GM21529 (cell line): ENCODE results near the gene CNPY4.

Experiments used
- ATAC-seq: cut with Tn5 transposase; IDR thresholded peaks from one replicate; pipeline ENCODE4 v1.9.1; 2021; ENCODE audit not compliant: unreplicated experiment

The CNPY4 gene

DNA sequence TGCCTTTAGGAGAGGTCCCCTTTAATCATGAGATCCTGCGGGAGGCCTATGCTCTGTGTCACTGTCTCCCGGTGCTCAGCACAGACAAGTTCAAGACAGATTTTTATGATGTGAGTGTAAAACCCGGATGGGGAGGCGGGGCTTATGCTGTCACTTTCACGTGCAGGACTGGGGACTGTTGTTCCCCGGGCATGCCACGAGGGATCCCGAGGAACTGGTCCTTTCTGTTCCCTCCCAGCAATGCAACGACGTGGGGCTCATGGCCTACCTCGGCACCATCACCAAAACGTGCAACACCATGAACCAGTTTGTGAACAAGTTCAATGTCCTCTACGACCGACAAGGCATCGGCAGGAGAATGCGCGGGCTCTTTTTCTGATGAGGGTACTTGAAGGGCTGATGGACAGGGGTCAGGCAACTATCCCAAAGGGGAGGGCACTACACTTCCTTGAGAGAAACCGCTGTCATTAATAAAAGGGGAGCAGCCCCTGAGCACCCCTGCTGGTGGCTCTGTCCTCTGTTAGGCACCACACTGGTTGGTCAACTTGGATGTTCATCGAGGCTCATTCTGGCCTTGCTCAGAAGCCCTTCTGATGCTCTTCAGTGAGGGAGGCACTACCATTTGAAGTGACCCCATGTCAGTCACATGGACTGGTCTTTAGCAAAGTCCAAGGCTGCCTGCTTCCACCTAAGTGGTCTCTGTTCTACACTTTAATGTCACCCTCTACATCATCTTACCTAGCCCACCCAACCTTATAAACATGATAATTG is 27.8 kb upstream of the CNPY4 start:
- ATAC-seq, result no peak

DNA sequence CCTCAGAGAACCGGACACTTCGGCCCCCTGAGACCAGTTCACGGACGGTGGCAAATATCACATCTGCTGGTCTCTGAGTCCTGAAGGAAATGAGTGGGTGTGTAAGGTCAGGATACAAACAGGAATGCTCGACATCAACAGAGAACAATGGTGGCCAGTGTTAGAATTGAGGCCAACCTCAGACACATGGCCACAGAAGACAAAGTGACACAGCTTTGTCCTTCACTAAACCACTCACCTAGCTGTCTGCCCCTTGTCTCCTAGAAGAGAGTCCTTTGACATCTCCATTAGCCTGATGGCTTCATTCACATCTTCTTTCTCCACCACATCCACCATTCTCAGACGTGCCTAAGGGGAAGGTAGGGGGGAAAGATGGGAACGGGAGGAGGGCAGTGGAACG is 26.4 kb upstream of the CNPY4 start:
- no peak for ATAC-seq

DNA sequence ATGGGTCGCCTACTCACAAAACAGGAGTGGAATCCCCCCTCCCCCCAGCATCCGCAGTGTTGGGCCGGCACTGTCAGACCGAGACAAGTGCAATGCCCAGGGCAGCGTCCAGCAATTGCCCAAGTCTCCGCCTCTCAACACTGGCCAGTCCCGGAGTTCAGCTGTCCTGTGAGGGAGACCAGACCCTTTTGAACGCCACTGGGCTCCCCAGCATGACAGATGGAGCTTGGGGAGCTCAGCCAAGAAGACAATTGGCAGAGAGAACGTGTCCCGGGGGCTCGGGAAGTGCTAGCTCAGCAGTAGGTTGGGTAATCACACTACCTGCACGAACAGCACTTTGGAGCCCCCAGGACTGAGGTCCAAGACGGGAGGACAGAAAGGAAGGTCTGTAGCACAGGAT is 25.9 kb upstream of the CNPY4 start:
- no peak for ATAC-seq

DNA sequence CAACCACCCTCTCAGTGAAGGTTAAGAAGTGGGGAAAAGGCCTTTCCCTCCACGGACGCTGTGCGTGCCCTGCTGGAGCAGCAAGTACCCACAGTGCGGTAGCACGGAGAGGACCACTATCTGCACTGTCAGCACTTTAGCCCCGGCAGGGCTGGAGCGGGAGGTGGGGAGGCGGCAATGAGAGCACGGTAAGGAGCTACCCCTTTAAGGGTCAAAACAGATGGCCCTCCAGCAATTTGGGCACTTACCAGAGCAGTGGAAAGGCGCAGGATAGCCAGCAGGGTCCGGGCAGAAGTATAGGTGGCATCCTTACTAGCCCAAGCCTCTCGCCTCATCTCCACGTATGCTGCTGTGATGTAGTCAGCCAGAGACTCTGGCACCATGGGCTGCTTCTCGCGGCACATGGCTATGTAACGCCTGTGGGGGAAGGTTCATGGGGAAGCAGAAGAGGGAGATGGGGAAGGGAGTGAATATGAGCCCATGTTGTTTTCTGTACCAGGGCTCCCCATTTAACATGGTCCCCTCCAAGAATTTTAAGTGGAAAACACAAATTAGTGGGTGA is 25.4 kb upstream of the CNPY4 start:
- no peak for ATAC-seq

DNA sequence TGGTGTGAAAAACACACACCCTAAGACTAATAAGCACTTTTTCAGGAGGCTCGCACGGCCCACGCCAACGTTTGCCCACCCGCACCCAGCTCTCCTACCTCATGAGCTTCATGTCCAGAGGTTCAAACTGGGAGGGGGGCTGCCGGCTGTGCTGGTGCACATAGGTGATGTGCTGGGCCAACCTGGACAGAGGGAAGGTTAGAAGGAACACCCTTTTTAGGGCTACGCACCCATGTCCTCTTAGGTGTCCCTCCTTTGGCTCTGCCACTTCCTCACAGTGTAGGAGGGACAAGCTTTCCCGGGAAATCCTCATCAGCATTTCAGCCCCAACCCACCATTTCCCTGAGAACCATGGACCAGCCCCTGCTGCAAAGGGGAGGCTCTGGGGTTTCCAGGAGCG is 24.1 kb upstream of the CNPY4 start:
- ATAC-seq, result no peak

DNA sequence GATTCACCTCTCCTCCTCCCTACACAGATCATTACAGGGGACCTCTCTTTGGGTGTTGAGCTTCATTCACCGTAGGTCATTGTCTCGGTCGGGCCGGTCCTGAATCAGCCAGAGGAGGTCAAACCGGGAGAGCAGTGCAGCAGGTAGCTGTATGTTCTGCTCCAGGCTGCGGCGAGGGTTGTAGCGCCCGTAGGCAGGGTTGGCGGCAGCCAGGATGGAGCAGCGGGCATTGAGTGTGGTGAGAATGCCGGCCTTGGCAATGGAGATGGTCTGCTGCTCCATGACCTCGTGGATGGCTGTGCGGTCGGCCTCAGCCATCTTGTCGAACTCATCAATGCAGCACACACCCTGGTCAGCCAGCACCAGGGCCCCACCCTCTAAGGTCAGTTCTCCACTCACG is 23.7 kb upstream of the CNPY4 start:
- no peak for ATAC-seq

DNA sequence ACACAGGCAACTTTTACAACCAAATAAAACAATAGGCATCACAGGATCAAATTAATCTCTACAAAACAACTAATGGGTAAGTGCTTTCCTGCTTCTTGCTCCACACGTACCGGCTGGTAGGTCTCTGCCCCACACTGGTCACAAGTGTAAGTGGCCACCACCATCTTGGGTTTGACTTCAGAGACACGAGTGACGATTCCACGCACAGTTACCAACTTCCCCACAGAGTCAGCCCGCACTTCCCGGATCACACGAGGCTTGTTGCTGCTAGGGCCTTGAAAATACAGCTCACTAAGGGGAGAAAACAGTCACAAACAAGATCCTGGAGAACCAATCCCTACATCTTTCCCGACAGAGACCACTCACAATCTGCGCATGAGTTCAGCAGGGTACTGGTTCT is 20.5 kb upstream of the CNPY4 start:
- ATAC-seq, result no peak

DNA sequence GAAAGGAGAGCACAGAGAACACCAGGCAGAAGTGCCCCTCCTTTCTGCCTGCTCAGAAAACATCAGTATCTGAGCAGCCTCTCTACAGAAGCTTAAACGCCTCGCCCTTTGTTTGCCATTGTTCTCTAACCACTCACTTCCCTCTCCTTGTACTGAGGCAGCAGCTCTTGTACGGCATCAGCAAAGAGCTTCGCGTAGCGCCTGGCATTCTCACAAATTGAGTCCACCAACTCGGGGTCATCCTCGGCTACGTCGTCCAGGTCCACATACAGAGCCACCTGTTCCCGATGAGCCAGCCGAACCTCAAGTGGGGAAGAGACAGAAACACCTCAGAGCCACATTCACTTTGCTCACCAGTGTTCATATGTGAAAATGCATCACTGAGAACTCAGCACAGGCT is 20.0 kb upstream of the CNPY4 start:
- no peak for ATAC-seq

DNA sequence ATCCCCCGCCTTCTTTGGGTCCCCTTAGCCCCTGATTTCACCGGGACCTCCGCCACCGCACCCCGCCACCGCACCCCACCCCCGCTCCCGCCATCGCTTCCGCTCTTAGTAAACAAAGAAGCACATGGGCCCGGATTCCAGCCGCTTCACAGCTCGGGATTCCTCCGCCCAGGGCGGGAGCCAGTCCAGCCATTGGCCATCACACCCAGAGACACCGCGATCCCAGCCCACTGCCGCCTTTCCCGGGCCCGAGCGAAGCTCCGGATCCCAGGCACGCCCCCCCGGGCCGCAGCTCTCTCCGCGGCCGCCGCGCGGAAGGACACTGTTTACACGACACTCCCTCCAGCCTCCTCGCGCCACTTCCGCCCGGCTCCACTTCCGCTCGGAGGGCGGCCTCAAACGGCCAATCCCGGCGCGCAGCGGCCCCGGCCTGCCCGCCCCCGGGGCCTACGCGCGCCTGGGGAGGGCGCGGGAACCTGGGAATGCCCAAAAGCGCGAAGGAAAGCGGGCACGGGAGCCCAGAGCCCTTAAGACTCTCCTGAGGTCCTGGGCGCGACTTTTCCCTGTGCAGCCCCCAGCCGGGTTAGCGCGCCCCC is 18.9 kb upstream of the CNPY4 start:
- ATAC-seq, result peak; percentile 63

DNA sequence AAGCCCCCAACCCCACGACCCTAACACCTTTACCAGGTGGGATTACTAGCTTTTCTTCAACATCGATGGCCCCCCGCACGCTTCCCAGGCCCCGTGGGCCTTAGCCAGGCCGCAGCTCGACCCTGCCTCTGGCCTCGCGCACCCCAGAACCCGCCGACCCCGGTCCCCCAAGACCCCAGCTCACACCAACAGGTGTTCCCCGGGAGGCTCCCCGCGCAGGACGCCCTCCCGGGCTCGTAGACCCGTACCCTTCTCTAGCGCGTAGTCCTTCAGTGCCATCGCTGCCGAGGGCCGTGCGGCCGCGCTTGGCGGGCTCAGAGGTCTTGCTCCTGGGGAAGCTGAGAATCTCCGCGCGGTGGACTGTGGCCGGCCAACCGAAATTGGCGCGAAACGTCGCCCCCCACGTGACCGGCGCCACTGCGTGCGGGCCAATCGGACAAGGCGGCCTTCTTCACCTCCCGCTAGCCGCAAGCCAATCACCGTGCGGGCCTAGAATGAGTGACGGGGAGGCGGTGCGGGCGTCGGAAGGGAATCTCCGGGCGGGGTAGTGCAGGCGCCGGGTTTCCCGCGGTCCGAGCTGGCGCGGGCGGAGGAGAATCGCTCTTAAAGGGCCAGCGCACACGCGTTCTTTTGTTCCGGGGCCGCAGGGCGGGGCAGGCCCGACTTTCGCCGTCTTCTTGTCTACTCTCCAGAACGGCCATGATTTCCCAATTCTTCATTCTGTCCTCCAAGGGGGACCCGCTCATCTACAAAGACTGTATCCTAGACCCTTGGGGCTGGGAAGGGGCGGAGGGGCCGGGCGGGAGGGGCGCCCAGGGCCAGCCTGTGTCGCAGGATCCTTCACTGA is 18.2 kb upstream of the CNPY4 start, which contains the start of the genes AP4M1 and MCM7:
TSS of gene AP4M1 (plus strand) at position 628 of the 847 bp plus-strand sequence. CDS start at position 700, 72 bp downstream.
TSS of gene MCM7 (minus strand) at position 382 of the 847 bp plus-strand sequence. CDS start at position 279, 103 bp downstream.
- ATAC-seq, result peak; percentile 85

DNA sequence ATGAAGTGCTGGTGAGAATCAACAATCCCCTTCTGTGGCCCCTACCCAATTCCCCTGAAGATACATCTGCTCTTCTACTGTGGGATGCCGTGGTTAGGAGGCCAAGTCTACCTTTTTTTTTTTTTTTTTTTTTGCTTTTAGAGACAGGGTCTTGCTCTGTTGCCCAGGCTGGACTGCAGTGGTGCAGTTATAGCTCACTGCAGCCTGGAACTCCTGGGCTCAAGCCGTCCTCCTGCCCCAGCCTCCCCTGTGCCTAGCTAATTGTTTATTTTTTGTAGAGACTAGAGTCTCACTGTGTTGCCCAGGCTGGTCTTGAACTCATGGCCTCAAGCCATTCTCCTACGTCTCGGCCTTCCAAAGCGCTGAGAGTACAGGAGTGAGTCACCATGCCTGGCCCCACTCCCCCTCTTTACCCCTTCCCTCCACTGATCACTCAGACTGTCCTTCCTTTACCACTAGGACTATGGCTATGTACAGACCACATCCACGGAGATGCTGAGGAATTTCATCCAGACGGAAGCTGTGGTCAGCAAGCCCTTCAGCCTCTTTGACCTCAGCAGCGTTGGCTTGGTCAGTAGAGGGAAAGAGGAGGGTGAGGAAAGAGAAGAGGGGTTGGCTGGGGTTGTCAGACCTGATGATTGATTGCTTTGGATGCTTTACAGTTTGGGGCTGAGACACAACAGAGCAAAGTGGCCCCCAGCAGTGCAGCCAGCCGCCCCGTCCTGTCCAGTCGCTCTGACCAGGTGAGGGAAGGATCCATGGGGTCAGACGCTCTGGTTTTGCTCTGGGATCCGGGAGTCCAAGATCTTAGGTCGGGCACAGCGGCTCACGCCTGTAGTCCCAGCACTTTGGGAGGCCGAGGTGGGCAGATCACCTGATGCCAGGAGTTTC is 16.2 kb upstream of the CNPY4 start:
- no peak for ATAC-seq

DNA sequence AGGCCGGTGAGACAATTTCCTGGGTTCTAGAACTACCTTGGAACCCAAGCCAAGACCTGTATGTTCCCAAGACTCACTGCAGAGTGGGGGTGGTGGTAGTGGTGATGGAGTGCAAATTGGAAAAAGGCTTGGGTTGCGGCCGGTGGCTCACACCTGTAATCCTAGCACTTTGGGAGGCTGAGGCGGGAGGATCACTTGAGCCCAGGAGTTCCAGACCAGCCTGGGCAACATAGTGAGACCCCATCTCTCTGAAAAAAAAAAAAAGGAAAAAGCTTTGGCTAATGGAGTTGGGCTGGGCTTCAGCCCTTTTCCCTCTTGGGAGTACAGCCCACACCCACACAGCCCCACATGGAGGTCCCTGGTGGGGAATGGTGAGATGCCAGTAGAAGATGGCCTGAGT is 13.9 kb upstream of the CNPY4 start:
- ATAC-seq, result no peak

DNA sequence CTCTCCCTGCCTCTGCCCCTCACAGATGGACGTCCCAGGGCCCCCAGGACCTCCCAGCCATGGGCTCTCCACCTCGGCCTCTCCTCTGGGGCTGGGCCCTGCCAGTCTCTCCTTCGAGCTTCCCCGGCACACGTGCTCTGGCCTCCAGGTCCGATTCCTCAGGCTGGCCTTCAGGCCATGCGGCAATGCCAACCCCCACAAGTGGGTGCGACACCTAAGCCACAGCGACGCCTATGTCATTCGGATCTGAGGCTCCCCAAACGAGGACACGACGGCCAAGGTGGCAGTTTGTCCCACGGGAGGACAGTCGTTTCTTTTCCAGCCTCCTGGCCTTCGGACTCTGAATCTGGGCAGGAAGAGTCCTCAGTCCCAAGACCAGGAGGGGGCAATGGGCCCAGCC is 12.8 kb upstream of the CNPY4 start:
- ATAC-seq, result no peak

DNA sequence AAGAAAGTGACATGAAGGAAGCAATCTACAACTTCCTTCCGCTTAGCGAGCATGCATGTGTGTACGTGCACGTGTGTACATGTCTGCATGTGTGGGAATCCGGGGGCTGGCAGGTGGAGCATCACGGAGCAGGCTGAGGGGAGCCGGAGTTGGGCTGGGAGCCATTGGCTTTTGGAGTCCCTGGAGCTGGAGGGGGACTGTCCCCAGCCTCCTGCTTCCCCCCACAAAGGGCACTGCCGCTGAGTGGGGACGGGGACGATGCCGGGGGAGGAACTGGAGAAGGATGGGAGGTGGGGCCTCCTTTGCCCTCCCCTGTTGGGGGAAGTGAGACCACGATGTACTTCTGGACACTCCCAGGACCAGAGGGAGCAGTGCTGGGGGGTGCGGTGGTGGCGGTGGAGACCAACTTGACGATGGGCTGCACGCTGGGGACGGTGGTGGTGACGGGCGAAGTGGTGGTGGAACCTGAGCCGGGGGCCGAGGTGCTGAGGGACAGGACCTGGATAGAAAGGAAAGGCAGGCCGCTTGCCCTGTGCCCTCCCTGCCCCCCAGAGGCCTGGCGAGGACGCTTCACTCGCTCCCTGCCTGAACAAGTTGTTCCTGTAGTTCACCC is 12.2 kb upstream of the CNPY4 start:
- no peak for ATAC-seq

DNA sequence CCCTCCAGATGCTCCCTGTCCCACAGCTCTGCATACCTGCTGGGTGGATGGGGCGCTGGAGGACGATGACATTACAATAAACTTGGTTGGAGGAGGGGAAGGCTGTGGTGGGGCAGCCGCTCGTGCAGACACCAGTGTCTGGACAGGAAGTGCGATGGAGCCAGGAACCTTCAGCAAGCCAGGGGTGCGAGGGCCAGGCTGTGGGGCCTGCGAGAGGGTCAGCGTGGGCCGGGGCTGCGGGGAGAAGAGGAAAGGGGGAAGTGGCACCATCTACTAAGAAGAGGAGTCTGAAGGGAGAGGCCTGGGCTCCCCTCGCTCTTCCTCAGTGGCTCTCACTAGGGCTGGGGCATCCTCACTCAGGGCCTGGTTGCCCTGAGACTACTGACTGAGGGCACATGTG is 11.5 kb upstream of the CNPY4 start:
- ATAC-seq, result no peak

DNA sequence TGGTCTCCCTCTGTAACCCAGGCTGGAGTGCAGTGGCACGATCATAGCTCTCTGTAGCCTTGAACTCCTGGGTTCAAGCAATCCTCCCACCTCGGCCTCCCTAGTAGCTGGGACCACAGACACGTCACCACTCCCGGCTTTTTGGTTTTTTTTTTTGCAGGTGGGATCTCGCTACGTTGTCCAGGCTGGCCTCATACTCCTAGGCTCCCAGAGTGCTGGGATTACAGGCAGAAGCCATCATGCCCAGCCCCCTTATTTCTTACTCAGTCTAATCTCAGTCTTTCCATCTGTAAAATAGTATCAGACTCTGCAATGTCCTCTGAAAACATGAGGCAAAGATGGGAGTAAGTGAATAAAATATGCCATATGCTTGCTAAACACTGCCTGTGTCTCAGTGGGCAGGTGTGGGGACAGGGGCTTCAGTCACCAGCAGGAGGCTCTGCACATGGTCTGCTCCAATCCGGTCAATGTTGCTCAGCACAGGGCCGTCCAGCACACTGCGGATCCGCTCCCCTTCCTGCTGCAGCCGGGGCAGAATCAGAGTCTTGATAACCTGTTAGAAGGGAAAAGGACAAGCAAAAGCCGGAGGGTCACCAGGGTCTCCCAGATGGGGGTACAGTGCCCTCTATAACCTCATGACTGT is 9.8 kb upstream of the CNPY4 start:
- ATAC-seq, result no peak

DNA sequence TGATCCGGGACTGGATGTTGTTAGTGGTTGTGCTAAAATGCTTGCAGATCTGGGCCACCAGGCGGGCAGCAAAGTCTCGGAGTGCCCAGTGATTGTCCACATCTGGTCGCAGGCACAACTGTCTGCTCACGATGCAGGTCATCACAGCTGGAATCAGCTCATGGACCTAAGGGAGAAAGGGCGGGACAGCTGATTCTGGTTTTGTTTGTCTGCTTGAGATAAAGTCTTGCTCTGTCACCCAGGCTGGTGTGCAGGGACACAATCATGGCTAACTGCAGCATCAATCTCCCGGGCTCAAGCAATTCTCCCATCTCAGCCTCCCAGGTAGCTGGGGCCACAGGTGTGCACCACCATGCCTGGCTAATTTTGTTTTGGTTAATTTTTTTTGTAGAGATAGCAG is 8.3 kb upstream of the CNPY4 start:
- ATAC-seq, result no peak

DNA sequence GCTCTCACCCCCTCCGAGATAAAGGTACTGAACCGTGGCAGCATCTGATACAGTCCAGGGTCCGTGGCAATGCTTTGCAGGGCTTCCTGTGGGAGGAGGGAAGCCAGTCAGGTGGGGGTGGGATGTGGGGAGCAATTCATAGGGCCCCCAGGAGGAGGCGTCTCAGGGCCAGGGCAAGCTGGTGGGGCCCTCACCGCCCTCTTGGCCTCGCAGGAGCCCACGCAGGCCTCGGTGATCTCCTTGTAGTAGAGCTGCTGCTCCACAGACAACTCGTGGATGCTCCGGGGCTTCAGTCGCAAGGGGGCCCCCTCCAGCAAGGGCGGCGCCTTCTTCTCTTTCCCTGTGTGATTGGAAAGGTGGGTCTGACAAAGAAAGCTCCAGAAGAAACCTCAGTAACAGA is 7.5 kb upstream of the CNPY4 start:
- no peak for ATAC-seq

DNA sequence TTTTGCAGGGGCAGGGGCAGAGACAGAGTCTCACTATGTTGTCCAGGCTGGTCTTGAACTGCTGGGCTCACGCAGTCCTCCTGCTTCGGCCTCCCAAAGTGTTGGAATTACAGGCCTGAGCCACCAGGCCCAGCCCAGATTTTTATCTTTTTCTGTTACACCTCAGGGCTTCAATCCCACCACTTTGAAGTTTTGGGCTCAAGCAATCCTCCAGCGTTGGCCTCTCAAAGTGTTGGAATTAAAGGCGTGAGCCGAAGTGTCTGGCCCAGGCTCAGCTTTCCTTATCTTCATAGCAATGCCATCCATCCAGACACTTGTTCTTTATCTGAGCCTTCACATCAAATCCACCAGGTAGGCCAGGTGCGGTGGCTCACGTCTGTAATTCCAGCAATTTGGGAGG is 4.4 kb upstream of the CNPY4 start:
- no peak for ATAC-seq
